ENCODE data around the gene OTUB2. TPM values are rescaled to one million over a fixed set of nuclear protein-coding genes. Genes with fewer than 3 reads are reported as not detected.

OTUB2 gene
- total RNA-seq, 4 donors from 2014 or later, result 0.11 TPM; not detected in 3

DNA sequence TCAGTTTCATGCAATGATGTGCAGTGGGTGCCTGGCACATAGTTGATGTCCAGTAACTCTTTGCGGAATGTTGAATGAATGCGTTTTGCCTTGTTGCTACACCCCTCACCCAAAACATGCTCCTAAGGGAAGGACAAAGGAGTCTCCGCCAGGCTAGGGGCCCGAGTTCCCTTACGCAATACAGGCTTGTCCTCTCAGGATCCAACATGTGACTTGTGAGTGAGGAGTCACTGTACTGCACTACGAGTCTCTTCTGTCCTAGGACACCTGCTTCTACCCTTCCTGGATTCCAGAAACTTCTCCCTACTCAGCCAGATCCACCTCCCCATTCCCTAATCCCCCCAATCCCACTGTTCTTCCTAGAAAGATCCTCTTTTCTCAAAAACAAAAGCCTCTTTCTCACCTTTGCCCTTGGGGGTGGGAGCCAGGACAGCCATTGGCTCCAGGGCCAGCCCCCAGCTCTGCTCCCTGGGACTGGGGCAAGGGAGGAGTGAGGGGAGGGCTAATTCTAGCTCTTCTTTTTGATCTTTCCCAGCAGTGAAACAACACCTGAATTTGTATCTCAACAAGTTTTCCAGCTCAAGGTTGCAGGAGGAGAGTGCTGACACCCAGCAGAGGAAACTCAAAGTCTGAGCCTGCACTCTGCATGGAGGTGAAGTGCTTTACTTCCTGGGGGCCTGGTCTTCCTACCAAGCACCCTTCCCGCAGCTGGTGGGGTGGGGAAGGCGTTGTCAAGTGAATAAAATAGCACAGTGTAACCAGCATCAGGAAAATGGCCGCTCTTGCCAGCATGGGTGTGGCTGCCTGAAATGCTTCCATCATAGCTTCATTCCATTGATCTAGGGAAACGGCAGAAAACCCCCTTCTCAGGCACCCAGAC lies 3.4 kb upstream of the OTUB2 start:
- peaks cover 4 to 6% of the 10 kb centered on the region in 2 donors for H3K4me1 ChIP-seq
- no peak for ATAC-seq
- H3K27ac ChIP-seq, result no peak overlapping the region
- no peak for DNase-seq
- H3K36me3 ChIP-seq, result no peaks in the 10 kb centered on the region
- no peak overlapping the region for H3K4me3 ChIP-seq
- no peaks in the 10 kb centered on the region for H3K27me3 ChIP-seq
- in situ Hi-C loops (cut with MboI; ENCODE audit: low sequenced_read_pairs in 4 of 4), result no loop called here
- TF ChIP-seq, protein P1, sequence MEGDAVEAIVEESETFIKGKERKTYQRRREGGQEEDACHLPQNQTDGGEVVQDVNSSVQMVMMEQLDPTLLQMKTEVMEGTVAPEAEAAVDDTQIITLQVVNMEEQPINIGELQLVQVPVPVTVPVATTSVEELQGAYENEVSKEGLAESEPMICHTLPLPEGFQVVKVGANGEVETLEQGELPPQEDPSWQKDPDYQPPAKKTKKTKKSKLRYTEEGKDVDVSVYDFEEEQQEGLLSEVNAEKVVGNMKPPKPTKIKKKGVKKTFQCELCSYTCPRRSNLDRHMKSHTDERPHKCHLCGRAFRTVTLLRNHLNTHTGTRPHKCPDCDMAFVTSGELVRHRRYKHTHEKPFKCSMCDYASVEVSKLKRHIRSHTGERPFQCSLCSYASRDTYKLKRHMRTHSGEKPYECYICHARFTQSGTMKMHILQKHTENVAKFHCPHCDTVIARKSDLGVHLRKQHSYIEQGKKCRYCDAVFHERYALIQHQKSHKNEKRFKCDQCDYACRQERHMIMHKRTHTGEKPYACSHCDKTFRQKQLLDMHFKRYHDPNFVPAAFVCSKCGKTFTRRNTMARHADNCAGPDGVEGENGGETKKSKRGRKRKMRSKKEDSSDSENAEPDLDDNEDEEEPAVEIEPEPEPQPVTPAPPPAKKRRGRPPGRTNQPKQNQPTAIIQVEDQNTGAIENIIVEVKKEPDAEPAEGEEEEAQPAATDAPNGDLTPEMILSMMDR (IDR thresholded peaks at IDR 0.05 in 4 of 5, conservative IDR thresholded peaks at IDR 0.05 in 1 of 5), result no peak
- no peak for TF ChIP-seq POLR2A (IDR thresholded peaks at IDR 0.05)
- intact Hi-C loops (cut with DNase I; ENCODE audit: low total_unique reads), result no loop called here
- H3K9me3 ChIP-seq, result no peaks in the 10 kb centered on the region

DNA sequence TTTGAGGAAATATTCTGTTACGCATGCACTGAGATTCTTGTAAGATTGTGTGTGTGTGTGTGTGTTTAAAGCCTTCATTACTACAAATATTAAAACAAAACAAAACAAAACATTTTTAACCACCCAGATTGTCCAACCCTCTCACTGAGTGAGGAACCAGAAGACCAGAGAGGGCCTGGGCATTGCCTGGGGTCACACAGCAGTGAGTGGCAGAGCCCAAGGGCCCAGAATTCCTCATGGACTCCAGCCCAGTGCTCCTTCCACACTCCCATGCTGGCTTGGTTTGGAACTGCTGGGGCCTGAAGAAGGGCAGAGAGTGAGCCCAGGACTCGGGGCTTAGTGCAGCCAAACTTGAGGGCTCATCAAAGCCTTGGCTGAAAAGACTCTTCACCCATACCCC lies 1.6 kb upstream of the OTUB2 start:
- intact Hi-C loops (cut with DNase I; ENCODE audit: low total_unique reads), result no loop called here
- in situ Hi-C loops (cut with MboI; ENCODE audit: low sequenced_read_pairs in 4 of 4), result no loop called here
- no peak overlapping the region for H3K4me3 ChIP-seq
- no peak overlapping the region for H3K27ac ChIP-seq
- no peak for ATAC-seq
- peaks cover 0 to 6% of the 10 kb centered on the region in 2 donors for H3K4me1 ChIP-seq
- H3K9me3 ChIP-seq, result no peaks in the 10 kb centered on the region
- no peak for DNase-seq
- TF ChIP-seq POLR2A (IDR thresholded peaks at IDR 0.05), result no peak
- TF ChIP-seq, protein P1 (IDR thresholded peaks at IDR 0.05 in 4 of 5, conservative IDR thresholded peaks at IDR 0.05 in 1 of 5), result no peak
- H3K36me3 ChIP-seq, result no peaks in the 10 kb centered on the region
- no peaks in the 10 kb centered on the region for H3K27me3 ChIP-seq

DNA sequence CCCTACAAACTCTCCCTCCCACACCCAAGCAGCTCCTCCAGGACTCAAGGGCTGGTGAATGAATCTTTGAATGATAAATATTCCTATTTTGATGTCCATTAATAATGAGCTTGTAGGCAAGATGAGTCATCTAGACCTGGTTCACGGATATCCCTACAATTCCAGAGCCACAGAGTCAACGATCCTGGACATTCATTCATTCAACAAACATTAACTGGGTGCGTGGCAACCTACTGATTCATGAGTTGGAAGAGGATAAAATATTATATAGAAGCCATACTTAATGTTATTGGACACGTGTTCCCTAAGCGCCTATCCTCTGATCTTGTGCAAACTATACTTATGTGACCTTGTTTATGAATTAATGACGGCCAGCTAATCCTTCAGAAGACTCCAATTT lies 420 bp upstream of the OTUB2 start:
- no peak for TF ChIP-seq POLR2A (IDR thresholded peaks at IDR 0.05)
- TF ChIP-seq, protein P1 (IDR thresholded peaks at IDR 0.05 in 4 of 5, conservative IDR thresholded peaks at IDR 0.05 in 1 of 5), result no peak
- intact Hi-C loops (cut with DNase I; ENCODE audit: low total_unique reads) (loop anchor here (1.0 kb wide), 1 partner anchor 56 kb away; the partner anchor contains the start of genes DDX24 and IFI27L1), in situ Hi-C loops (cut with MboI; ENCODE audit: low sequenced_read_pairs in 4 of 4) (no loop called here)
- no peak overlapping the region for H3K27ac ChIP-seq
- no peak for ATAC-seq
- H3K4me3 ChIP-seq, result peak overlapping the region; percentile 43 to 70 (median 62)
- H3K9me3 ChIP-seq, result no peaks in the 10 kb centered on the region
- DNase-seq, result no peak
- no peaks in the 10 kb centered on the region for H3K27me3 ChIP-seq
- H3K36me3 ChIP-seq, result no peaks in the 10 kb centered on the region
- peaks cover 0 to 6% of the 10 kb centered on the region in 2 donors for H3K4me1 ChIP-seq

DNA sequence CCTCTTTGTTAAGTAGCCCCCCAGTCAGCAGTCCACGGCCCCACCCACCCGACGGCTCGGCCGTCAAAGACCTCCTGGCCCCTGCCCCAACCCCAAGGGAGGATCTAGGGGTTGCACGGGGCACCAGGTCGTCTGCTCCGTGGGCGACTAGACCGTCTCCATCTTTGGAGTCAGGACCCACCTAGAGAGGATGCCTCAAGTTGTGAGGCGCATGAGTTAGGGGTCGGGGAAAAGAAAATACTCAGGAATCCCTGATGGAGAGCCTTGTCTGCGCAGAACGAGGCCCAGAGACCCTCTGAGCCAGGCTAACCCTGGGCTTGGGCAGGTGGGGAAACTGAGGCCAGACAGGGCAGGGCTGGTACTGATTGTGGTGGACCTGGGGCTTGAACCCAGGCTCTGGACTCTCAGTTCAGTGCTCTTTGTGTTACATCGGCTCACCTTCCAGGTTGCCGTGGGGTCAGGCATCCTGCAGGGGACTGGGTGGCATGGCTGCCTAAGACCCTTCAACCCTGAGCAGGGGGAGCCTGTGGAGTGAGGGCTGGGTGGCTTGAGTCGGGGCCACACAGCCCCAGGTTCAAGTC lies 839 bp downstream of the OTUB2 start:
- in situ Hi-C loops (cut with MboI; ENCODE audit: low sequenced_read_pairs in 4 of 4) (no loop called here), intact Hi-C loops (cut with DNase I; ENCODE audit: low total_unique reads) (loop anchor here (1.0 kb wide), 1 partner anchor 54 kb away; the partner anchor contains the start of genes DDX24 and IFI27L1)
- H3K4me3 ChIP-seq, result peak overlapping the region; percentile 60 to 70 (median 62)
- ATAC-seq, result no peak
- no peaks in the 10 kb centered on the region for H3K9me3 ChIP-seq
- no peaks in the 10 kb centered on the region for H3K36me3 ChIP-seq
- H3K27ac ChIP-seq, result no peak overlapping the region
- no peak for TF ChIP-seq POLR2A (IDR thresholded peaks at IDR 0.05)
- TF ChIP-seq, protein P1 (IDR thresholded peaks at IDR 0.05 in 4 of 5, conservative IDR thresholded peaks at IDR 0.05 in 1 of 5), result no peak
- DNase-seq, result no peak
- peaks cover 0 to 6% of the 10 kb centered on the region in 2 donors for H3K4me1 ChIP-seq
- no peaks in the 10 kb centered on the region for H3K27me3 ChIP-seq
